Measurements from ENCODE around the gene SARS2.

- TF ChIP-seq GATA2 (IDR thresholded peaks at IDR 0.05; ENCODE audit: low read depth, low read length) (no peak), GATA3 (IDR thresholded peaks at IDR 0.05; ENCODE audit: low read depth, low read length) (no peak)
These were observed 41.7 kb downstream of the SARS2 start for GRCh38 chr19:38888876-38889275.

All from SH-SY5Y (cell line).